Measurements from ENCODE around the gene CD226.

- TF ChIP-seq POLR2A (IDR thresholded peaks at IDR 0.05; ENCODE audit: low read depth) (no peak), CTCF (IDR thresholded peaks at IDR 0.05) (no peak)
Observed at GRCh38 chr18:69840445-69840844, 107.2 kb downstream of the CD226 start.

All from esophagus muscularis mucosa (tissue), 3 donors.